ENCODE data around the gene IQCK. TPM values are rescaled to one million over a fixed set of nuclear protein-coding genes. Genes with fewer than 3 reads are reported as not detected.
A peak's percentile ranks its signal among the peaks of the same experiment; 100 is the strongest.

IQCK gene
- total RNA-seq, 1 experiment from 2014 or later = 11.6 TPM

DNA sequence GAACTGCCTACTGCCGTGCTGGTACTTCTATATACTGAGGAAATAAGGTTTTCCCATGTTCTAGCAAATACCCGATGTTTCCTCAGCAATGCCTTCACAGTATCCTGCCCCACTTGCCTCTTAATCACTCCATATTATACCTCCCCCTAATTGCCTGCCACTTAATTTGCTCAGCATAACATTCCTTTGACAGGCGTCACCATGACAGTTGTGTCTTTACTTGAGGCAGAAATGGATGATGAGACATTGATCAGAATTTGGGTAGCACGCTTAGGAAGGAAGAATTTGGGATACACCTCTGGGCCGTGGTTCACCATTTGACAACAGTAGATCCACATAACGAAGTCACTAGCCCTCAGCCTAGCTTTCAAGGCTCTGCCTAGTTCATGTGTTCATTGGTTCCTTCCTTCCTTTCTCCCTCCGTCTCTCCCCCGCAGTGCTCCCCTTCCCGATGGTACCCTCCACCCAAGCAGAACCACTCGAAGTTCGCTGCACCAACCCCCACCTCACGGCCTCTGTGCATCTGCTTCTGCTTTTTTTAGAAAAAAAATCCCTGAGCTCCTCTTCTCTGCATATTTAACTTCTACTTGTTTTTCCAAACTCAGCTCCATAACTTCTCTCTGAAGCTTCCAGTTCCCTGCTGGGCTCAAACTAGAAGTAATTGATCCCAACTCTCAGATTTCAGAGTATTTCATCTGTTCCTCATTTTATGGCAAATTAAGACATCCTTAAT is 19.4 kb downstream of the IQCK start:
- no peaks in the 10 kb centered on the region; the same call in 1 of the 2 replicates for H3K9me3 ChIP-seq
- peaks cover 7% of the 10 kb centered on the region for H3K36me3 ChIP-seq
- DNase-seq = no peak
- no peak overlapping the region for H3K4me3 ChIP-seq
- no peaks in the 10 kb centered on the region for H3K27me3 ChIP-seq

DNA sequence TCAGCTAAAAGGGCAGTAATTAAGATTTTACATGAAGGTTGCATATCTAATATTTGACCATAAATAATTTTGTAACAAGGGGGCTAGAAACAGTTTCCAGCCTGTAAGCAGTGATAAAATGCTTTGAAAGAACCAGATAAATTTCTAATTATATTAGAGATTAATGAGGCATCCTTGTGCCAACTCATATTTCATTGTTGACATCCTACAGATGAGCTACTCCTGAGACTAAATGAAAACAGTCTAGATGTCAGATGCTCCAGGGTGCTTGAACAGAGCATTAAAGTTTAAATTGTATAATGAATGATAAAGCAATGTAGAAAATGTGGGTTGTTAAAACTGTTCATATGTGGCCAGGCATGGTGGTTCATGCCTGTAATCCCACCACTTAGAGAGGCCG is 23.3 kb downstream of the IQCK start:
- no peak overlapping the region for H3K4me3 ChIP-seq
- no peaks in the 10 kb centered on the region for H3K27me3 ChIP-seq

DNA sequence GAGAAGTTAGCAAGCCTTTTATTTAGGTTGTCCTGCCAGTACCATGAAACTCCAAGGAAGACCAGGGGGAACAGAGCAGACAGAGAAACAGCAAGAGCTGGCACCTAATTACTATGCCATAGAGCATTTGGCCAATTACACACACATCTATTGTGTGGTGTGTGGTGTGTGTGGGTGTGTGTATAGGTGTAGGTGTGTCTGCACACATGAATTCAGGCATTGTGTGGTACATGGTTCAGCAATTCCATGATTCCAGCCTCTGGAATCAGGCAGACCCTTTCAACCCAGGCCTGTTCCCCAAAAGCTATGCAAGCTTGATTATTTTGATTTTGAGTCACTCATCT is 25.7 kb downstream of the IQCK start:
- DNase-seq = no peak
- Histone ChIP-seq H3K27me3 (no peaks in the 10 kb centered on the region), H3K36me3 (no peaks in the 10 kb centered on the region; the same call in 1 of the 2 replicates), H3K9me3 (no peaks in the 10 kb centered on the region; the same call in 1 of the 2 replicates), H3K4me3 (no peak overlapping the region)

More for the DNA sequence above, 23.3 kb downstream of the IQCK start:
- DNase-seq = no peak
- peaks cover 4% of the 10 kb centered on the region for H3K36me3 ChIP-seq
- H3K9me3 ChIP-seq = no peaks in the 10 kb centered on the region; the same call in 1 of the 2 replicates

DNA sequence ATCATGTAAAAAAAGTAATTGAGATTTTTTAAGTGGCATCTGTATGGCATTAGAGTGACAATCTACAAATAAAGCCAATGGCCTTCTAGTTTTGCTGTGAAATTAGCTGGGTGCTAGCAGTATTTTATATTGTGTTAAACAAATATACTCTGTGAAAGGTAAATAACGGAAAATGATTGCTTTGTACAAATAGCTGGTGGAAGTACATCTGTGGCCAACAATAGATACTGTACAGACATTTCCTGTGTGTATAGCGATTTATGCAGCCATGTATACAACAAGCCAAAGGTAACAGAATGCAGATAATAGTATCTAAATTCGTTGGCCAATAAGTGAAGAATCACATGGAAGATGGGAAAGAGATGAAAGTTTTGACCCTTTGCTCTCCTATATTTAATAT is 26.6 kb downstream of the IQCK start:
- Histone ChIP-seq H3K4me3 (no peak overlapping the region), H3K36me3 (no peaks in the 10 kb centered on the region; the same call in 1 of the 2 replicates), H3K27me3 (no peaks in the 10 kb centered on the region), H3K9me3 (no peaks in the 10 kb centered on the region; the same call in 1 of the 2 replicates)
- DNase-seq = no peak

DNA sequence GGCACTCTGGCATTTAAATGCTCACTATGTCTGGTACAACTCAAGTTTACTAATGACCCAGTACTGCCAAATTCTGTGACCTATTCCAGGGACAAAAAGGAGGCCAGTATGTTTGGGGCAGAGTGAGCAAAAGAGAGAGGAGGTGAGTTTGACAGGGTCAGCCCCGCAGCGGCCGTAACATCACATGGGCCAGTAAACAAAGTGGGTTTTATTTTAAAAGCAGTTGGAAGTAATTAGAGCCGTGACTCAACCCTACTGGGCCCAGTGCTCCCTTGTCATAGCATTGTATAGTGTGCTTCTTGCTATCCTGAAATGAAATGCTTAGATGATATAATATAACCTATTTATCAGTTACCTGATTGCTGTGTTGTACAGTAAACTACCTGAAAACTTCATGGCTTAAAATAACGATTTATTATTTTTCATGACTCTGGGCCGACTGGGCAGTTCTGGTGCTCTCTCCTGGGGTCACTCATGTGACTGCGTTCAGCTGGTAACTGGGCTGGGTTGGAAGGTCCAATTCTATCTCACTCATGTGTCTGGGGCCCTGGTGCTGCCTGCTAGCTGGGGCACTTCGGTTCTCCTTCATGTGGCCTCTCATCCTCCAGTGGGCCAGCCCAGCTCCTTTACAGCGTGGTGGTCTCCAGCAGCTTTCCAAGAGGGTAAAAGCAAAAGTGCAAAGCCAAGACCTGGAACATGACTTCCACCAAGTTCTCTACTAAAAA is 27.4 kb downstream of the IQCK start:
- H3K36me3 ChIP-seq = no peaks in the 10 kb centered on the region; the same call in 1 of the 2 replicates
- H3K4me3 ChIP-seq = no peak overlapping the region
- no peaks in the 10 kb centered on the region for H3K27me3 ChIP-seq
- H3K9me3 ChIP-seq = no peaks in the 10 kb centered on the region
- DNase-seq = peak; percentile 38

DNA sequence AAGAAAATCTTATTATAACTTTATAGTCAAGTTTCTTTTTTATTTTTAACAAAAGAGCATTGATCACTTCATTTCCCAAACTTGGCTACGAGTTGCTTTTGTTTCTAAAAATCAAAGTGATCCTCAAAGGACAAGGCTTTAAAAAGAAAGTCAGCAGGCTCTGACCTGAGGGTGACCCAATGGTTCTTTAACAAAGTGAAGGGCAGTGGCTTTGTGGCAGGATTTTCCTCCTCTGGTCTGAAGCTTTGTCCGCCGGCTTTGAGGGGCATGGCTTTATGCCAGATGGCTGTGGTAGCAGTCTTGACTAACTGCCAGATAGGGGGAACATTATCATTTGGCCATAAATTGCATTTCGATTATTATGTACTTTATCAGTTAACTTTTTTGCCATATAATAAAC is 28.5 kb downstream of the IQCK start:
- Histone ChIP-seq H3K9me3 (no peaks in the 10 kb centered on the region), H3K36me3 (no peaks in the 10 kb centered on the region; the same call in 1 of the 2 replicates), H3K4me3 (no peak overlapping the region), H3K27me3 (no peaks in the 10 kb centered on the region)
- DNase-seq = no peak

DNA sequence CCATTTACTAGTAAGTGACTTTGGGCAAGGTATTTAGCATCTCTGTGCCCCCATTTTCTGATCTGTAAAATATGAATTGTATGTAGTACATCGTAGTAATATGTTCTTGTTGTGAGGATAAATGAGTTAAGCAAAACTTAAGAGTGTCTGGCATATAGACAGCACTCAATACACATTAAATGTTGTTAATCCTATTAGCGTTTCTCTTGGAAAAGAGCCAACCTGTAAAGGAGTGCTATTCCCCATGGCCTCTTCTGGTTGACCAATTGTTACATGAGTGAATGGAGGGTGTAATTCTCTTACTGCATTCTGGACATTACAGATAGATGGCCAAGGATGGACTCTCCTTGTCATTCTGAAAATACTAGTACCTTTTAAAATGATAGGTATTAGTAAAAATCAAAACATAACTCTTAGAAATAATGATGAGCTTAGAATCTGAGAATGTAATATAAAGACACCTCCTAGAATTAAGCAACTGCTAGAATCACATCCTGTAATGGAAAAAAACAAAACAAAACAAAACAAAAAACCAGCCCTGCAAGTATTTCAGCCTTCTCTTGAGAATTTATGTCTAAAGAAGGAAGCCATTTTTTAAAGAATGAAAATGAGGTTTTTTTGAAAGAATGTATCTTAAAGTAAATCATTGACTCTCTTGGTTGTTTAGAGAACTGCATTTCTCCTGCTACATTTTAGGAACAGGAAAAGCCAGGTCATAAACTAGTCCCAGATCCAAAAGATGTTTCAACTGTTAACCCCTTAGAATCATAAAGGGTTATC is 30.5 kb downstream of the IQCK start:
- no peak for DNase-seq
- H3K4me3 ChIP-seq = no peak overlapping the region
- H3K36me3 ChIP-seq = no peaks in the 10 kb centered on the region
- H3K27me3 ChIP-seq = no peaks in the 10 kb centered on the region
- no peaks in the 10 kb centered on the region for H3K9me3 ChIP-seq

DNA sequence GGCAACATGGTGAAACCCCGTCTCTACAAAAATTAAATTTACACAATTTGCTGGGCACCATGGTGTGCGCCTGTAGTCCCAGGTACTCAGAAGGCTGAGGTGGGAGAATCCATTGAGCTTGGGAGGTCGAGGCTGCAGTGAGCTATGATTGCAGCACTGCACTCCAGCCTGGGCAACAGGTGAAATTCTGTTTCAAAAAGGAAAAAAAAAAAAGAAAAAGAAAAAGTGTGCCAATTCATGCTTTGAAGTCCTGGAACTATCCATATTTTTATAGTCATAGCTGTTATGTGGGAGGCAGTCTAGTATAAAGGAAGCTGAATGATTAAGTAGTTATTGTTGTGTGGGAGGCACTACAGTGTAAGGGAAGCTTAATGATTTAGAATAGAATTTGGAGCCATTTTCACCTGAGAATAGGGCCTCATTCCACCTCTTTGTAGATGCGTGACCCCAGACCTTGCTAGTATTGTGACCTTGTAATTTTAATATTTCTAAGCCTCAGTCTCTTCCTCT is 31.6 kb downstream of the IQCK start:
- H3K4me3 ChIP-seq = no peak overlapping the region
- no peaks in the 10 kb centered on the region for H3K27me3 ChIP-seq
- no peaks in the 10 kb centered on the region for H3K36me3 ChIP-seq
- no peak for DNase-seq
- no peaks in the 10 kb centered on the region for H3K9me3 ChIP-seq

DNA sequence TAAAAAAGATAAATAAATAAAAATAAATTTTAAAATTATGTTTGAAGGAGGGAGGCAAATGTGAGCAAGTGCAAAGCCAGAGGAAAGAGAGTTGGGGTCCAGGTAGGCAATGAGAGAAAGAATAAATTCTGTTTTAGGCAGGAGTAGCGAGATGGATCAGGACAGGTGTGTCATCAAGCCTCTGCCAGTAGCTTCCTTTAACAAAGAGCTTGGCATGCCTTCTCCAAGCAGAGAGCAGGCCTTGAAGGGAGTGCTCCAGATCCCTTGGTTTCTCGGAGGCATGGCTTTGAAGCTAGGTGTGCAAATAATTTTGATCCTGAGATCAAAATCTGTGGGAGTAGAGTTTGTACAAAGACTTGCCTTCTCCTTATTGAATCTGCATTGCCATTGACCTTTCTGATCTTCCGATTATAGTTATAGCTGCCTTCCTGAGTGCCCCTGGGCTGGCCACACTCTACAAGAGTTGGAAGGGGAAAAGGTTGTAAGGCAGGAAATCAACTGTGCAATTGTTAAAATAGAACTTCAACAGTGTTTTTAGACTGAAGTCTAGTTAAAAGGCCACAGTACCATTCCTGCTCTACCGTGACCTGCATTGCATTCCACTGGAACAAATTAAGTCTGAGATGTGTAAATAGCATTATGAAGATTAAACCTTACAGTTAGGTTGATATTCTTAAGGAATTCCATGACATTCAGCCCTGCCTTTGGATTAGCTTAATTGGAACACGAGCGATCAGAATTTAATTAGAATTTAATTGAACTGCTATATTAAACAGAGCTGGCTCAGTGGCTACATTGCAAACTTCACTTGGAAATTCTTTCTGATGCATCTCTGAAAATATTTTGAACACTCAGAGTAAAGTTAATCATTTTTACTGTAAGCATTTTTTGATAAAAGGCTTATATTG is 33.7 kb downstream of the IQCK start:
- Histone ChIP-seq H3K27me3 (no peaks in the 10 kb centered on the region), H3K9me3 (no peaks in the 10 kb centered on the region), H3K4me3 (no peak overlapping the region), H3K36me3 (no peaks in the 10 kb centered on the region)
- DNase-seq = no peak

DNA sequence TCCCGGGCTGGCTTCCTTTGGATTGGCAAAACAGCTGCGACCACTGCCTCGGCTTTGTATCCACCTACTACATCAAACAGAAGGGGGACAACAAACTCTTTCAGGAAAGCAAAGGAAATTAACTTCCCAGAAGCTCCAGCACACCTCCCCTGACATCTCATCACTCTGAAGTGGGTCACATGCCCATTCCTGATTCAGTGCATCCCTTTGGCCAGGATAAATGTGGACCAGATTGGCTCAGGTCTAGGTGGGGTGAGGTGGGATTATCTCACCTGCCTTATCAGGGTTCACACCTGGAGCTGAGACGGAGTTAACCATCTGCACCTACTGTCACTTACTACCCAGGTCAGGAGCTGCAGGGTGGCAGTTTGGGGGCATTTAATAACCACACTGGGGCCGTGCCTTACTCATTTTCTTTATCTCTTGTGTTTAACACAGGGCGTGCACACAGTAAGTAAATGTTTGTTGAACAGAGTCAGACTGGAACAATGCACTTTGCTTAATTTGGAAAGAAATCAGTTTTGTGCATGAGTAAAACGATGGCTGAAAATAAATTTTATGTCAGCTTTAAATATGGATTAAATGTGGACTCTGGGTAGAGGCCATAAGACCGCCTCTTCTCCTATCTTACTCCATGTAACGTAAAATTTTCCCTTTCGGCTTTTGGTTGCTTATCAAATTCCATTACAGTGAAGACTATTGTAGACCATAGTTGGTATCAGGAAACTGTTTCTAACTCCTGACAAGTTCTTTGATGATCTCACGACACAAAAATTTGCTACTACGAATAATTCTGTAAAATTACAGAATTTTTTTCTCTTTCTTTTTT is 36.0 kb downstream of the IQCK start:
- Histone ChIP-seq H3K4me3 (no peak overlapping the region), H3K27me3 (no peaks in the 10 kb centered on the region), H3K9me3 (no peaks in the 10 kb centered on the region), H3K36me3 (no peaks in the 10 kb centered on the region)
- no peak for DNase-seq

DNA sequence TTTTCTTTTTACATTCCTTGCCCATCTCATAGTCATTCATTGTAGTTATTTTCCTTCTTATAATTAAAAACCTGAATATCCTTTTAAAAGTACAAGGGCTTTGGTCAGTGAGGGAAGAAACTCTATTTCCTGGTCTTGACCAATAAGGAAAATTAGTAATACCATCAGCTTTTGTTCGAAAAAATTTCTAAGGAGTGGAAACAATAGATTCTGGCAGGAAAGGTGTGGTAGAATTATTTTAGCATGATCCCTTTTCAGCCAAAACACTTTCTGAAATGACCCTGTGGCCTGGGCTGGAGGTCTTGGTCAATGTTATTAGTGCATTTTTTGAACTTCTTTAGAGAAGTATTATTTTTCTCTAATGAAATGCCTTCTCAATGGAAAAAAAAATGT is 36.6 kb downstream of the IQCK start:
- Histone ChIP-seq H3K36me3 (no peaks in the 10 kb centered on the region), H3K27me3 (no peaks in the 10 kb centered on the region), H3K9me3 (no peaks in the 10 kb centered on the region), H3K4me3 (no peak overlapping the region)
- no peak for DNase-seq

DNA sequence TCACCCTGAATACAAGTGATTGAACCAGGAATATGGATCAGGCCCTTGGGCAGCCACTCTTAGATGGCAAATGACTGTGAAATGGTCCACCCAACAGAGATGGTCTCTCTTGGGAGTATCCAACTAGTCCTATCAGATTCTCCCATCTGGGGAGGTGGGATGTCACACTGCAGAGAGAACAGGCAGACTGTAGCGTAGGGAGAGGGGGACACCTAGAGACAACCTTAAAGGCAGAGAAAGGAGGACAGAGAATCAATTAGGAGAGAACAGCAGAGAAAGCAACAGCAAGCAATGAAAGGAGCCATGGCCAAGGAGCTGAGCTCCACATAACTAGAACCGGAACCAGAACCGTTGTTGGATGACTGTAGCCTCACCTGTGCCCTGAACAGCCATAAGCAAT is 37.2 kb downstream of the IQCK start:
- no peaks in the 10 kb centered on the region for H3K36me3 ChIP-seq
- H3K4me3 ChIP-seq = no peak overlapping the region
- no peak for DNase-seq
- H3K27me3 ChIP-seq = no peaks in the 10 kb centered on the region
- no peaks in the 10 kb centered on the region for H3K9me3 ChIP-seq

DNA sequence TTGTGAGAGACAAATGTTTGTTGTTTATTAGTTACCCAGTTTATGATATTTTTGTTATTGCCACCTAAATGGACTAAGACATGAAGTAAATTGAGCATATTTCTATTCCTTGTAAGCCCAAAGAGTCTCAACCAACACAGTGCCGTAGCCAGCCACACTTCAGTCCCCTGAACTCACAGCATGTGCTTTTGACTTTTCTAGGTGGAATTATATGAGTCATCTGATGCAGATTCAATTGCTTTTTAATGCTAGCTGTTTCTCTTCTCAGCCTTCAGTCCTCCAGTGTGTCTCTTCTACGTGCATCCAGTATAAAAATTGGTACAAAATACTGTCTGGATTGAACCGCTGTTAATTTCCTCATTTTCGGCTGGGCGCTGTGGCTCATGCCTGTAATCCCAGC is 39.0 kb downstream of the IQCK start:
- no peak overlapping the region for H3K4me3 ChIP-seq
- H3K27me3 ChIP-seq = no peaks in the 10 kb centered on the region
- no peaks in the 10 kb centered on the region for H3K36me3 ChIP-seq
- no peak for DNase-seq
- no peaks in the 10 kb centered on the region for H3K9me3 ChIP-seq

DNA sequence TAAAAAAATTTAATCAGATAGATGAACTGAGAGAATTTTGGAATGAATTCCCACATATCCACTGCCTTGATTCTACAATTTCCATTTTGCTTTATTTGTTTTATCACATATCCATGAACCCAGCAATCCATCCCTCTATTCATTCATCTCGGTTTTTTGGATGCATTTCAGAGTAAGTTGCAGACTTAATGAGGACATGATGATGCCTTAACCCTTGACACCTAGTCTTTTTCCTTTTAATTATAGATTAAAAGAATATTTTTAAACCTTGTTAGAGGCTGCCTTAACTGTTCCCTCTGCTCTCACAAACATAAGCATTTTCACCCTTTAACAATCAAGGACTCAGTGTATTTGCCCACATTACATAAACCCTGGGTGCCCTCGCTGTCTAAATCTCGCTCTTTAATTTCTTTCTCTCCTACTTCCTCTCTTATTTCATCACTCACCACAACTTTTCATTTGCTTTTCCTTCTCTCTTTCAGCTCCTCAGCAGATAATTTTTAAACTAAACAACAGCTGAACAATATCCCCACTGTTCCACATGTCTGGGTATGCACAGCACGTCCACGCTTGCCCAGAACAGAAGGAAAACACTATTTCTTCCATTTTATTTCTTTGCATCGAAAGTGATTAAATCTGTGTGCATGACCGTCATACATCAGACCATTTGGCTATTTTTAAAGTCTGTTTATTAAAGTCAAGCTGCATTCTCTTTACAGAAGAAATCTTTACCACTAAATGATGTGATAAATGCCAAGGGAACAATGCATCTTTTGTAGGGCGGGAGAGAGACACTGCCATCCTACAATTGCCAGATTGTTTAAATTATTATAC is 39.9 kb downstream of the IQCK start:
- Histone ChIP-seq H3K36me3 (no peaks in the 10 kb centered on the region), H3K9me3 (no peaks in the 10 kb centered on the region), H3K27me3 (no peaks in the 10 kb centered on the region), H3K4me3 (no peak overlapping the region)
- no peak for DNase-seq
